Measurements from ENCODE around the gene LRRD1. TPM values are rescaled to one million over a fixed set of nuclear protein-coding genes. Genes with fewer than 3 reads are reported as not detected.
"Not testable (repeated sequence)": the region's sequence is repeated elsewhere in the genome, so short reads cannot be mapped to it uniquely, and the experiment has no call there.

Gene LRRD1
- total RNA-seq, 1 experiment from 2014 or later = not detected

DNA sequence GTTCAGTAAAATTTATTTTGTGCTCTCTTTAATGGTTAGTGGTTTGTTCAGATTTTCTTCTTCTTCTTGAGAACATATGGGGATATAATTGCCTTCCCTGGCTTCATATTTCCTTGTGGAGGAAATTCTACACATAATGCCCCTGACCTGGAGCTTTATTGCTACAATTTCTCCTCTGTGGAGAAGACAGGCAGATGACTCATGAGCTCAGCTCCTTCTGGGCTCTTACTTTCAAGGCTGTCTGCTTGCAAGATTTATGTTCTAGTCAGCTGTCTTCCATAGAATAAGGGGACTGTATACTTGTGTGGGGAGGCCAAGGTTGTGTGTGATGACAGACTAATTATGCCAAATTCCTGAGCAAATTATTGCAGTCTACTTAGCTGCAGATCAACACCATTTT, 1.6 kb downstream of the LRRD1 start:
- H3K27me3 ChIP-seq (ENCODE audit: insufficient read depth, low read length) = no peaks in the 10 kb centered on the region
- H4K91ac ChIP-seq (ENCODE audit: insufficient read length, low read depth, low read length) = no peak overlapping the region
- no peaks in the 10 kb centered on the region for H3K79me2 ChIP-seq (ENCODE audit: insufficient read depth, low read length)
- Mint-ChIP-seq H3K36me3 (ENCODE audit: insufficient read depth in 1 of 3, low read depth in 3 of 3) (peaks cover 0 to 2% (median 0%) of the 10 kb centered on the region in 3 experiments; a peak in 2 of 7 replicates), H3K27me3 (ENCODE audit: low read depth) (peaks cover 13% of the 10 kb centered on the region), H3K9me3 (peaks cover 2 to 4% of the 10 kb centered on the region in 2 experiments), H3K27ac (no peak overlapping the region), H3K4me3 (no peak overlapping the region), H3K4me1 (peaks cover 5 to 6% of the 10 kb centered on the region in 2 experiments; a peak in 1 of 4 replicates)
- no peak overlapping the region for H3K4me2 ChIP-seq (ENCODE audit: insufficient read depth, insufficient read length, low read length)
- no peak overlapping the region for H3K56ac ChIP-seq (ENCODE audit: insufficient read length, low read depth, low read length)
- no peak overlapping the region for H2BK15ac ChIP-seq (ENCODE audit: low read depth, low read length)
- no peak for DNase-seq
- no peak overlapping the region for H2BK120ac ChIP-seq (ENCODE audit: low read depth, low read length, poor library complexity, severe bottlenecking)
- no peak overlapping the region for H3K18ac ChIP-seq (ENCODE audit: insufficient read length, low read depth, low read length)
- TF ChIP-seq, protein P1, sequence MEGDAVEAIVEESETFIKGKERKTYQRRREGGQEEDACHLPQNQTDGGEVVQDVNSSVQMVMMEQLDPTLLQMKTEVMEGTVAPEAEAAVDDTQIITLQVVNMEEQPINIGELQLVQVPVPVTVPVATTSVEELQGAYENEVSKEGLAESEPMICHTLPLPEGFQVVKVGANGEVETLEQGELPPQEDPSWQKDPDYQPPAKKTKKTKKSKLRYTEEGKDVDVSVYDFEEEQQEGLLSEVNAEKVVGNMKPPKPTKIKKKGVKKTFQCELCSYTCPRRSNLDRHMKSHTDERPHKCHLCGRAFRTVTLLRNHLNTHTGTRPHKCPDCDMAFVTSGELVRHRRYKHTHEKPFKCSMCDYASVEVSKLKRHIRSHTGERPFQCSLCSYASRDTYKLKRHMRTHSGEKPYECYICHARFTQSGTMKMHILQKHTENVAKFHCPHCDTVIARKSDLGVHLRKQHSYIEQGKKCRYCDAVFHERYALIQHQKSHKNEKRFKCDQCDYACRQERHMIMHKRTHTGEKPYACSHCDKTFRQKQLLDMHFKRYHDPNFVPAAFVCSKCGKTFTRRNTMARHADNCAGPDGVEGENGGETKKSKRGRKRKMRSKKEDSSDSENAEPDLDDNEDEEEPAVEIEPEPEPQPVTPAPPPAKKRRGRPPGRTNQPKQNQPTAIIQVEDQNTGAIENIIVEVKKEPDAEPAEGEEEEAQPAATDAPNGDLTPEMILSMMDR (conservative IDR thresholded peaks at IDR 0.05) = no peak
- no peaks in the 10 kb centered on the region for H4K20me1 ChIP-seq (ENCODE audit: control insufficient read depth, insufficient read depth, insufficient read length)
- H3K14ac ChIP-seq (ENCODE audit: insufficient read depth, low read length) = no peak overlapping the region
- no peak overlapping the region for H2AFZ ChIP-seq (ENCODE audit: low read length)
- no peak overlapping the region for H2BK12ac ChIP-seq (ENCODE audit: insufficient read length, low read depth, low read length)
- H3K4me1 ChIP-seq (ENCODE audit: insufficient read depth, low read length) = no peaks in the 10 kb centered on the region
- H3K23me2 ChIP-seq (ENCODE audit: insufficient read length, low read depth, low read length, poor library complexity, severe bottlenecking) = no peaks in the 10 kb centered on the region
- no peaks in the 10 kb centered on the region for H3K9me3 ChIP-seq (ENCODE audit: control insufficient read depth, low read depth, low read length)
- H3K9ac ChIP-seq (ENCODE audit: extremely low read depth, insufficient read length, low read length) = no peak overlapping the region
- no peaks in the 10 kb centered on the region for H3K79me1 ChIP-seq (ENCODE audit: insufficient read depth, low read depth, low read length, poor library complexity, severe bottlenecking)
- no peak overlapping the region for H2BK5ac ChIP-seq (ENCODE audit: insufficient read length, low read length)
- no peak overlapping the region for H3T11ph ChIP-seq (ENCODE audit: low read length)
- no peak overlapping the region for H2AK5ac ChIP-seq (ENCODE audit: insufficient read length, low read length)
- no peak overlapping the region for H3K27ac ChIP-seq (ENCODE audit: insufficient read length, low read depth, low read length)
- H3K23ac ChIP-seq (ENCODE audit: insufficient read length, low read depth, low read length) = no peak overlapping the region
- no peak overlapping the region for H4K8ac ChIP-seq (replicated peaks; ENCODE audit: insufficient read length, low read depth, low read length)
- H3K4ac ChIP-seq (ENCODE audit: low read depth, low read length) = no peak overlapping the region
- no peak overlapping the region for H2BK20ac ChIP-seq (ENCODE audit: low read depth, low read length, poor library complexity, severe bottlenecking)
- no peak overlapping the region for H4K5ac ChIP-seq (ENCODE audit: insufficient read length, low read depth, low read length)

- not testable (repeated sequence) for H3K4me2 ChIP-seq (ENCODE audit: insufficient read depth, insufficient read length, low read length); H3K9me3 Mint-ChIP-seq; H3K4me3 Mint-ChIP-seq; H4K20me1 ChIP-seq (ENCODE audit: control insufficient read depth, insufficient read depth, insufficient read length); H2BK20ac ChIP-seq (ENCODE audit: low read depth, low read length, poor library complexity, severe bottlenecking); H2BK12ac ChIP-seq (ENCODE audit: insufficient read length, low read depth, low read length); H3K56ac ChIP-seq (ENCODE audit: insufficient read length, low read depth, low read length); H3K79me2 ChIP-seq (ENCODE audit: insufficient read depth, low read length); H3K36me3 Mint-ChIP-seq (ENCODE audit: insufficient read depth in 1 of 3, low read depth in 3 of 3); H3K4ac ChIP-seq (ENCODE audit: low read depth, low read length); H2AFZ ChIP-seq (ENCODE audit: low read length); H3K23me2 ChIP-seq (ENCODE audit: insufficient read length, low read depth, low read length, poor library complexity, severe bottlenecking); H4K8ac ChIP-seq (replicated peaks; ENCODE audit: insufficient read length, low read depth, low read length); H4K91ac ChIP-seq (ENCODE audit: insufficient read length, low read depth, low read length); H3K9ac ChIP-seq (ENCODE audit: extremely low read depth, insufficient read length, low read length); H3K79me1 ChIP-seq (ENCODE audit: insufficient read depth, low read depth, low read length, poor library complexity, severe bottlenecking); H3K18ac ChIP-seq (ENCODE audit: insufficient read length, low read depth, low read length); H3K4me1 ChIP-seq (ENCODE audit: insufficient read depth, low read length); H3K27me3 Mint-ChIP-seq (ENCODE audit: low read depth); H3K14ac ChIP-seq (ENCODE audit: insufficient read depth, low read length); H2BK120ac ChIP-seq (ENCODE audit: low read depth, low read length, poor library complexity, severe bottlenecking); H2BK5ac ChIP-seq (ENCODE audit: insufficient read length, low read length); DNase-seq; H2AK5ac ChIP-seq (ENCODE audit: insufficient read length, low read length); H2BK15ac ChIP-seq (ENCODE audit: low read depth, low read length); H3K4me1 Mint-ChIP-seq; H3K27me3 ChIP-seq (ENCODE audit: insufficient read depth, low read length); H3T11ph ChIP-seq (ENCODE audit: low read length); H3K27ac Mint-ChIP-seq; H4K5ac ChIP-seq (ENCODE audit: insufficient read length, low read depth, low read length); H3K23ac ChIP-seq (ENCODE audit: insufficient read length, low read depth, low read length); H3K9me3 ChIP-seq (ENCODE audit: control insufficient read depth, low read depth, low read length); H3K27ac ChIP-seq (ENCODE audit: insufficient read length, low read depth, low read length)
- WGBS (ENCODE audit: extremely low coverage, insufficient read length, low lambda C conversion rate) = no CpG with 5 or more reads among the region's 2 CpGs
Observed at GRCh38 chr7:92169529-92169928, 9.4 kb downstream of the LRRD1 start.

Measured in H9 (cell line).